ENCODE data around the gene CHD9.

DNA sequence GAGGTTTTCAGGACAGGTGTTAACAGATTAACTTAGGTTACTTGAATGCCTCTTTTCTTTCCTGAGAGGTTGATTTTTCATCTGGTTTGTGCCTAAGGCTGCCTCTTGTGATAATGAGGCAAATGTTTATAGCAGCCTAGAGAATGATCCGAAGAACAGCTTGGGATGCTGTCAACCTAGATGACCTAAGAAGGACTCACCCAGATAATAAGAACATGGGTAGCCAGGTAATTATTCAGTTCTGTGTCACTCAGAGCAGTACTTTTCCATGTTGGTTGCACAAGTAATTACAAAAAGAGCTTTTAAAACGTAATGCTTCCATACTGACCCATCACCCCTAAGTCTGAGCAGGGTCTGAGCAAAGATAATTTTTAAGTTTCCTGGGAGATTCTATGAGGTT, 60.3 kb downstream of the CHD9 start:
- TF ChIP-seq, protein P1, sequence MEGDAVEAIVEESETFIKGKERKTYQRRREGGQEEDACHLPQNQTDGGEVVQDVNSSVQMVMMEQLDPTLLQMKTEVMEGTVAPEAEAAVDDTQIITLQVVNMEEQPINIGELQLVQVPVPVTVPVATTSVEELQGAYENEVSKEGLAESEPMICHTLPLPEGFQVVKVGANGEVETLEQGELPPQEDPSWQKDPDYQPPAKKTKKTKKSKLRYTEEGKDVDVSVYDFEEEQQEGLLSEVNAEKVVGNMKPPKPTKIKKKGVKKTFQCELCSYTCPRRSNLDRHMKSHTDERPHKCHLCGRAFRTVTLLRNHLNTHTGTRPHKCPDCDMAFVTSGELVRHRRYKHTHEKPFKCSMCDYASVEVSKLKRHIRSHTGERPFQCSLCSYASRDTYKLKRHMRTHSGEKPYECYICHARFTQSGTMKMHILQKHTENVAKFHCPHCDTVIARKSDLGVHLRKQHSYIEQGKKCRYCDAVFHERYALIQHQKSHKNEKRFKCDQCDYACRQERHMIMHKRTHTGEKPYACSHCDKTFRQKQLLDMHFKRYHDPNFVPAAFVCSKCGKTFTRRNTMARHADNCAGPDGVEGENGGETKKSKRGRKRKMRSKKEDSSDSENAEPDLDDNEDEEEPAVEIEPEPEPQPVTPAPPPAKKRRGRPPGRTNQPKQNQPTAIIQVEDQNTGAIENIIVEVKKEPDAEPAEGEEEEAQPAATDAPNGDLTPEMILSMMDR (IDR thresholded peaks at IDR 0.05) = no peak
- no peak for TF ChIP-seq POLR2A (IDR thresholded peaks at IDR 0.05)
